Measurements from ENCODE around the gene KPNA6. TPM values are rescaled to one million over a fixed set of nuclear protein-coding genes. Genes with fewer than 3 reads are reported as not detected.

Gene KPNA6
- total and polyA plus RNA-seq, 2 of the 13 experiments (the other 11 are each of a cell fraction or from before 2014, with no cell fraction given), result 22.0 to 47.5 TPM

DNA sequence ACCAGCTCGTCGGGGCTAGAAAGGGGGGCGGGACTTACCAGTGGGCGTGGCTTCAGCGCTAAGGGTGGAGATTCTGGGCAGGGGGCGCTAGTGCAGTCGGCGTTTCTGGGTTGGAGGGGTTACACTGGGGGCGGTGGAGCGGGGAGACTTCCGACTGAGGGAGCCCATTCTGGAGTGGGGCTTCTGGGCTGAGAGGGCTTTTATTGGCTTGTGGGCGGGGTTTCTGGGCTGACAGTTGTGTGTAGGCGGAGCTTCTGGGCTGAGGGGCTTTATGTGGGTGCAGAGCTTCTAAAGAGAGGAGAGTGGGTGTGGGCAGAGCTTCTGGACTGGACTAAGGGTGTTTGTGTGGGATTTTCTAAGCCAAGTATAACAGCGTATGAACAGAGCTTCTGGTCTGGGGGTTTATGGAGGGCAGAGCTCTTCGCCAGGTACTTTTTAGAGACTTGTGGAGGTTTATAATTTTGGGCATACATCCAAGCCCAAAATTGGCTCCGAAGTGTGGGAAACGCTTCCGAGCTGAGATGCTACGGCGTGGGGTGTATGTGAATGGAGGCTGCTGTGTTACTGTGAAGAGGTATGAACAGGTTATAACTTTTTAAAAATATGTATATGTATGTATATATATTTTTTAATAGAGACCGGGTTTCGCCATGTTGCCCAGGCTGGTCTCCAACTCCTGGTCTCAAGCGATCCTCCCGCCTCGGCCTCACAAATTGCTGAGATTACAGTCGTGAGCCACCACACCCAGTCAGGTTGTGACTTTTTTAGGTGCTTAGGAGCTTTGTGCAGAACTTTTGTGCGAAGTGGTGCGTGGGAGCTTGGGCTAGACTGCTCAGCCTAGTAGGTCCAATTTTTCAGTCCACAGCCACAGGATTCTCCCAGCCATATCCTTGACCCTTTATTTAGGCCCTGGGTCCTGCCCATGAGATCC is 34.3 kb upstream of the KPNA6 start (continued):
- TF ChIP-seq FUBP1 (CRISPR knock-in tag; IDR thresholded peaks at IDR 0.05; ENCODE audit: borderline replicate concordance) (no peak), TOPORS (CRISPR knock-in tag; IDR thresholded peaks at IDR 0.05) (no peak)

DNA sequence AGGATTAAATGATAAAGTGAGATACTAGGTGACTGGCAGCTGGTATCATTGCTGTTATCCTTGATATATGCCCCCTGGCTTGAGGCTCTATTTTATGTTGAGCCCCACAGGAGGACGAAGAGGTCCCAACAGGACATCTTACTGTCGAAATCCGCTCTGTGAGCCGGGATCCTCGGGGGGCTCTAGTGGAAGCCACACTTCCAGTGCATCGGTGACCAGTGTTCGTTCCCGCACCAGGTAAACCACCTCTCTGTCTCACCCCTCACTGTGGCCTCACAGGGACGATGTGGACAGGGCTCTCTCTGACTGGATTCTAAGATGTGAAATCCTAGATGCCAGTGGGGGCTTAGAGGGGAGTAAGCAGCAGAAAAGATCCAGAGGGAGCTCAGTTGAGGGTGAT is 33.0 kb upstream of the KPNA6 start:
- no peak overlapping the region for H3K4me2 ChIP-seq (ENCODE audit: low read depth, low read length)
- FAIRE-seq, result no peak
- in situ Hi-C loops (cut with HindIII; ENCODE audit: extremely low pct_ligation_motif_present, low pct_unique_long_range_greater_than_20kb) (no loop called here), intact Hi-C loops (cut with micrococcal nuclease; ENCODE audit: unreplicated experiment) (loop anchor here (5.0 kb wide), 1 partner anchor 32 kb away; the partner anchor contains the start of gene KPNA6)
- WGBS (ENCODE audit: low lambda C conversion rate), result 96% methylated on average over 8 of the region's 9 CpGs
- H3K79me2 ChIP-seq (ENCODE audit: insufficient read depth, low read length), result peaks cover 4% of the 10 kb centered on the region
- no peak for ATAC-seq
- H3K4me1 ChIP-seq (ENCODE audit: insufficient read depth, low read length), result peaks cover 31% of the 10 kb centered on the region
- ChIA-PET CTCF (ENCODE audit: low intra/inter-chr PET ratio, low total read pairs) (no interaction called here), POLR2A (no interaction called here)
- TF ChIP-seq TBX2 (CRISPR knock-in tag; IDR thresholded peaks at IDR 0.05; ENCODE audit: borderline replicate concordance) (no peak), KLF11 (CRISPR knock-in tag; IDR thresholded peaks at IDR 0.05) (no peak)
- no peak overlapping the region for H3K4me3 ChIP-seq (replicated peaks in 1 of 3; ENCODE audit: insufficient read depth in 1 of 3, low read depth in 2 of 3, low read length in 3 of 3)
- H3K36me3 ChIP-seq (replicated peaks in 1 of 2; ENCODE audit: control insufficient read depth in 1 of 2, insufficient read depth in 2 of 2, low read length in 2 of 2), result peaks cover 11 to 21% of the 10 kb centered on the region in 2 experiments; a peak in 4 of 5 replicates
- DNase-seq (ENCODE audit: low spot score), result no peak
- H3K9ac ChIP-seq (ENCODE audit: insufficient read depth, low read depth, low read length), result no peak overlapping the region
- H4K20me1 ChIP-seq (ENCODE audit: insufficient read depth, low read length), result no peaks in the 10 kb centered on the region
- no peaks in the 10 kb centered on the region for H3K9me3 ChIP-seq (ENCODE audit: low read length)
- BruUV-seq (replicated peaks), result no TSS peak
- no peak overlapping the region for H2AFZ ChIP-seq (ENCODE audit: low read length)
- no peak overlapping the region for H3K27ac ChIP-seq (ENCODE audit: extremely low read length, insufficient read depth, low read length)
- no peaks in the 10 kb centered on the region; a peak in 1 of 5 replicates for H3K27me3 ChIP-seq (ENCODE audit: control insufficient read depth in 1 of 2, insufficient read depth in 2 of 2, low read length in 2 of 2)
